ENCODE data around the gene TNFRSF1A.

Gene TNFRSF1A

GRCh38 chr12:6341417-6342139, at the start of gene TNFRSF1A:
TSS of gene TNFRSF1A (minus strand) at chr12:6342076. CDS start at chr12:6341814, 262 bp downstream.
- no peak for DNase-seq (ENCODE audit: low read depth in 2 of 2)

- no peak for DNase-seq (ENCODE audit: low read depth in 2 of 2)
Measured at GRCh38 chr12:6391013-6391412, 49.1 kb upstream of the TNFRSF1A start.

- no peak for DNase-seq (ENCODE audit: low read depth in 2 of 2)
Measured at GRCh38 chr12:6390084-6390799, 48.4 kb upstream of the TNFRSF1A start.

GRCh38 chr12:6387541-6387940, 45.7 kb upstream of the TNFRSF1A start:
- no peak for DNase-seq (ENCODE audit: low read depth in 2 of 2)

- no peak for DNase-seq (ENCODE audit: low read depth in 2 of 2)
Measured at GRCh38 chr12:6386491-6386890, 44.6 kb upstream of the TNFRSF1A start.

- DNase-seq (ENCODE audit: low read depth in 2 of 2), result no peak
Measured at GRCh38 chr12:6386038-6386437, 44.2 kb upstream of the TNFRSF1A start.

GRCh38 chr12:6384499-6385436, 42.9 kb upstream of the TNFRSF1A start:
- no peak for DNase-seq (ENCODE audit: low read depth in 2 of 2)

GRCh38 chr12:6383572-6384498, 42.0 kb upstream of the TNFRSF1A start, which contains the start of gene LTBR:
TSS of gene LTBR (plus strand) at chr12:6384162. CDS start at chr12:6384359, 197 bp downstream.
- no peak for DNase-seq (ENCODE audit: low read depth in 2 of 2)

GRCh38 chr12:6382982-6383381, 41.1 kb upstream of the TNFRSF1A start:
- no peak for DNase-seq (ENCODE audit: low read depth in 2 of 2)

- no peak for DNase-seq (ENCODE audit: low read depth in 2 of 2)
Measured at GRCh38 chr12:6382371-6382770, 40.5 kb upstream of the TNFRSF1A start.

GRCh38 chr12:6380141-6381121, 38.6 kb upstream of the TNFRSF1A start:
- no peak for DNase-seq (ENCODE audit: low read depth in 2 of 2)

GRCh38 chr12:6378709-6379472, 37.0 kb upstream of the TNFRSF1A start:
- DNase-seq (ENCODE audit: low read depth in 2 of 2), result no peak

GRCh38 chr12:6377667-6377994, 35.8 kb upstream of the TNFRSF1A start:
- no peak for DNase-seq (ENCODE audit: low read depth in 2 of 2)

GRCh38 chr12:6376870-6377666, 35.2 kb upstream of the TNFRSF1A start:
- no peak for DNase-seq (ENCODE audit: low read depth in 2 of 2)

- DNase-seq (ENCODE audit: low read depth in 2 of 2), result no peak
Measured at GRCh38 chr12:6376079-6376869, 34.4 kb upstream of the TNFRSF1A start.

- DNase-seq (ENCODE audit: low read depth in 2 of 2), result no peak
Measured at GRCh38 chr12:6375269-6376078, 33.6 kb upstream of the TNFRSF1A start, which contains the start of gene SCNN1A. TSS of gene SCNN1A (minus strand) at chr12:6375563. CDS start at chr12:6374783, 780 bp downstream.

- no peak for DNase-seq (ENCODE audit: low read depth in 2 of 2)
Measured at GRCh38 chr12:6374786-6375160, 32.9 kb upstream of the TNFRSF1A start.

Measured in stimulated activated CD4-positive, alpha-beta T cell treated with anti-CD3 and anti-CD28 coated beads, Interleukin-15, amount 100 ng/mL, for 48 hours (primary cell).